Keratinocyte (primary cell): ENCODE measurements around the gene AGO1. TPM values are rescaled to one million over a fixed set of nuclear protein-coding genes. Genes with fewer than 3 reads are reported as not detected.

Experiments used
- DNase-seq: peaks from one replicate; pipeline ENCODE4 v3.0.0-alpha.2; 2011; ENCODE audit warnings: low read depth, missing footprints, low spot score
- FAIRE-seq: peaks from 2 replicates; lab custom pipeline; 2011; peaks lifted over from hg19 to GRCh38; lab: Jason Lieb, UNC
- H2AFZ ChIP-seq: 2 replicates; pipeline ENCODE4 v1.6.0; 2012; ENCODE audit warnings: low read length, control low read depth, inconsistent platforms; ENCODE audit not compliant: control insufficient read depth
- H3K27ac ChIP-seq: 2 replicates; pipeline ENCODE4 v1.5.1; 2011; ENCODE audit warnings: low read length; ENCODE audit not compliant: control insufficient read depth, insufficient read depth
- H3K27me3 ChIP-seq: 3 replicates; pipeline ENCODE4 v1.6.0; 2011; ENCODE audit warnings: low read length; ENCODE audit not compliant: control insufficient read depth, insufficient read depth; ENCODE audit errors: extremely low read depth
- H3K36me3 ChIP-seq, 2 experiments: 2 replicates in 1 of 2; 3 replicates in 1 of 2; pipeline ENCODE4 v1.5.1; 2011; ENCODE audit warnings: low read length in 2 of 2, mild to moderate bottlenecking in 1 of 2; ENCODE audit not compliant: control insufficient read depth in 2 of 2, insufficient read depth in 2 of 2; ENCODE audit errors: extremely low read depth in 1 of 2
- H3K4me1 ChIP-seq: 3 replicates; pipeline ENCODE4 v1.5.1; 2011; ENCODE audit warnings: low read length; ENCODE audit not compliant: control insufficient read depth, insufficient read depth; ENCODE audit errors: extremely low read depth
- H3K4me2 ChIP-seq: 3 replicates; pipeline ENCODE4 v1.6.0; 2011; ENCODE audit warnings: low read depth, low read length; ENCODE audit not compliant: control insufficient read depth, insufficient read depth; ENCODE audit errors: extremely low read depth
- H3K4me3 ChIP-seq, 3 experiments: fragments of 200-600 bp in 1 of 3; sonication (generic) in 1 of 3; 2 replicates in 2 of 3; 3 replicates in 1 of 3; pipeline ENCODE4 v1.5.1; 2011 to 2016; ENCODE audit warnings: low read length in 3 of 3, mild to moderate bottlenecking in 3 of 3, control low read depth in 2 of 3, inconsistent platforms in 1 of 3, low read depth in 1 of 3, mixed read lengths in 1 of 3, mixed run types in 1 of 3, moderate library complexity in 1 of 3; ENCODE audit not compliant: control insufficient read depth in 2 of 3, insufficient read depth in 2 of 3; ENCODE audit errors: extremely low read depth in 1 of 3
- H3K79me2 ChIP-seq: 2 replicates; pipeline ENCODE4 v1.6.0; 2012; ENCODE audit warnings: low read length; ENCODE audit not compliant: control insufficient read depth, insufficient read depth
- H3K9ac ChIP-seq: 3 replicates; pipeline ENCODE4 v1.6.0; 2011; ENCODE audit warnings: low read length; ENCODE audit not compliant: control insufficient read depth, insufficient read depth; ENCODE audit errors: extremely low read depth
- H3K9me1 ChIP-seq: 3 replicates; pipeline ENCODE4 v1.6.0; 2011; ENCODE audit warnings: low read length; ENCODE audit not compliant: control insufficient read depth, insufficient read depth; ENCODE audit errors: extremely low read depth
- H3K9me3 ChIP-seq: 2 replicates; pipeline ENCODE4 v1.5.1; 2012; ENCODE audit warnings: low read depth, low read length; ENCODE audit not compliant: control insufficient read depth
- H4K20me1 ChIP-seq: 3 replicates; pipeline ENCODE4 v1.6.0; 2011; ENCODE audit warnings: low read length; ENCODE audit not compliant: control insufficient read depth, insufficient read depth; ENCODE audit errors: extremely low read depth
- CTCF ChIP-seq, 3 experiments: IDR thresholded peaks in 1 of 3; conservative IDR thresholded peaks in 1 of 3; optimal IDR thresholded peaks in 1 of 3; 2 replicates in 2 of 3; 3 replicates in 1 of 3; pipeline versions ENCODE3 to v1.5.1; 2011; ENCODE audit warnings: low read length in 3 of 3, mild to moderate bottlenecking in 3 of 3, moderate library complexity in 2 of 3, control low read depth in 1 of 3, inconsistent platforms in 1 of 3; ENCODE audit not compliant: insufficient read depth in 2 of 3; ENCODE audit errors: extremely low read depth in 1 of 3
- EZH2 ChIP-seq: IDR thresholded peaks from one replicate; pipeline ENCODE4 v1.6.1; 2012; ENCODE audit warnings: inconsistent platforms, mild to moderate bottlenecking, low read length, moderate library complexity
- dilution Hi-C: fragments of 300-500 bp; cut with MboI; formaldehyde crosslinking; loops from one replicate; pipeline ENCODE4 v1.7.0; 2020; ENCODE audit warnings: low sequenced_read_pairs; ENCODE audit not compliant: extremely low pct_ligation_motif_present
- polyA plus RNA-seq, 5 experiments: library from polyadenylated mRNA; depleted of rRNA in 3 of 5; stranded (reverse) in 3 of 5; stranded (forward) in 1 of 5; unstranded in 1 of 5; fragments of >200 nt; gene quantifications; 1 replicate in 1 of 5; 2 replicates in 3 of 5; 3 replicates in 1 of 5; pipeline versions ENCODE4 v1.2.1 to v1.2.3, GENCODE V29; 2011 to 2012; ENCODE audit warnings: missing spikeins in 2 of 5, low read depth in 1 of 5, low replicate concordance in 1 of 5

AGO1 gene
- polyA plus RNA-seq, 1 donor (not counting 4 experiments of a cell fraction or from before 2014, with no cell fraction given): 5.7 TPM

DNA sequence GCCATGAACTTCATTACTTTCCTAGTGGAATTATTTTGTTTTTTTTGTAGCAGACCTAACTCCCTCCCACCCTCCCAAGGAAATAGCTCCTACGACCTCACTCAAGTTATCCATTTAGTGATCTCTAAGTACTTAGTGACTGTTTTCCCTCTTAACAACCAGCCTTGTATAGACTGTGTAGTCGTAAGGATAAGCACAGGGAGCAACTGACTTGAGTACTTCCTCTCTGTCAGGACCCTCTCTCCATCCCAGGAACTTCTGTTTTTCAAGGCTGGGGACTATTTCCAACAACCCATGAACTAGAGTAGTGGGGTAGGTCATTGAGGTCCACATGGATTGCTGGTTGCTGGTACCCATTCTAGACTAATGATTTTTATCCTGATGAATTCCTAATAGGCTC is 1.9 kb downstream of the AGO1 start:
- Histone ChIP-seq H3K4me2 (no peak overlapping the region), H3K9me3 (no peaks in the 10 kb centered on the region), H3K36me3 (peaks cover 0 to 4% of the 10 kb centered on the region in 2 experiments), H3K9me1 (peaks cover 3% of the 10 kb centered on the region), H3K4me1 (no peaks in the 10 kb centered on the region), H3K79me2 (peaks cover 7% of the 10 kb centered on the region), H3K27me3 (no peaks in the 10 kb centered on the region), H3K27ac (no peak overlapping the region), H4K20me1 (no peaks in the 10 kb centered on the region), H2AFZ (no peak overlapping the region), H3K9ac (no peak overlapping the region), H3K4me3 (no peak overlapping the region)
- FAIRE-seq (no peak), DNase-seq (no peak)
- TF ChIP-seq CTCF (optimal IDR thresholded peaks at IDR 0.05 in 1 of 3, IDR thresholded peaks at IDR 0.05 in 1 of 3, conservative IDR thresholded peaks at IDR 0.05 in 1 of 3; ENCODE audit: extremely low read depth in 1 of 3, insufficient read depth in 2 of 3, low read length in 3 of 3) (no peak), EZH2 (no peak)
- dilution Hi-C loops: no loop called here

DNA sequence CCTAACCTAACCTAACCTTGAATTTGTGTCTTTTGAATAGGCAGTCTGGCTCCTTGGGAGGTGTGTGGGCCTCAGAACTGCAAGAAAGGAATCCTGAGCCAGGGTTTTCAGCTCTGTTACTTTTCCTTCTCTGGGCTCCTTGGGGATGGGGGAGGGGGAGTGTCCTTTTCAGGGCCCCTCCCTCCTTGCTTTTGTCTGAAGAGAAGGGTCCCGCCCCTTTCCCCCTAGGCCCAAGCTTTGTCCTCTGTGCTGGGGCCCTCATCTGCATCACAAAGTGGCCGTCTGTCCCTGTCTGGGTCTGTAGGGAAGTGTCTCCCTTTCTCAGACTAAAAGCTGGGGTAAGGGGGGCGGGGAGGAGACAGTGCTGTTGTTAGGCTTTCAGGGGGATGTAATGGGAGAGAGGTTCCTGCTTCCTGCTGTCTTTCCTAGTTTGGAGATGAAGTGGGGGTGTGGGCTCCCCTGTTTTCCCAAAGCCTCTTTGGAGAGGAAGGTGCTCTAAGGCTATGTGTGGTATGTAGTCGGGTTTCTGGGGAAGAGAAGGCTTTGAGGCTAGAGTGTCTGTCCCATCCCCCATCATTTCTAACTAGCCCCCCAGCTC is 3.1 kb downstream of the AGO1 start:
- H3K9me1 ChIP-seq: peaks cover 3% of the 10 kb centered on the region
- dilution Hi-C loops: no loop called here
- no peaks in the 10 kb centered on the region for H3K9me3 ChIP-seq
- no peaks in the 10 kb centered on the region for H3K4me1 ChIP-seq
- no peak overlapping the region for H3K9ac ChIP-seq
- no peak overlapping the region for H3K4me2 ChIP-seq
- H2AFZ ChIP-seq: no peak overlapping the region
- peaks cover 0 to 4% of the 10 kb centered on the region in 2 experiments for H3K36me3 ChIP-seq
- H3K79me2 ChIP-seq: peaks cover 7% of the 10 kb centered on the region
- no peak overlapping the region for H3K27ac ChIP-seq
- H4K20me1 ChIP-seq: no peaks in the 10 kb centered on the region
- no peak for FAIRE-seq
- H3K27me3 ChIP-seq: no peaks in the 10 kb centered on the region
- no peak overlapping the region for H3K4me3 ChIP-seq
- no peak for DNase-seq
- TF ChIP-seq EZH2: no peak
- TF ChIP-seq CTCF (optimal IDR thresholded peaks at IDR 0.05 in 1 of 3, IDR thresholded peaks at IDR 0.05 in 1 of 3, conservative IDR thresholded peaks at IDR 0.05 in 1 of 3; ENCODE audit: extremely low read depth in 1 of 3, insufficient read depth in 2 of 3, low read length in 3 of 3): no peak
